HG03575 (cell line): ENCODE data around the gene NCOR1.
"Not testable (repeated sequence)": the region's sequence is repeated elsewhere in the genome, so short reads cannot be mapped to it uniquely, and the experiment has no call there.

ENCODE experiments used
- ATAC-seq: cut with Tn5 transposase; IDR thresholded peaks from one replicate; pipeline ENCODE4 v1.9.1; 2021; ENCODE audit not compliant: unreplicated experiment, insufficient number of reproducible peaks, low FRiP score; ENCODE audit errors: extremely low read depth

NCOR1 gene

GRCh38 chr17:16215273-16215964 is at the start of gene NCOR1:
NCOR1 (minus strand) TSS chr17:16215534; CDS start chr17:16194569, 20,965 bp downstream.
- ATAC-seq: no peak

- ATAC-seq: no peak
Measured at GRCh38 chr17:16262201-16262600, 46.9 kb upstream of the NCOR1 start.

- ATAC-seq: no peak
Measured at GRCh38 chr17:16261049-16261448, 45.7 kb upstream of the NCOR1 start.

GRCh38 chr17:16259926-16260325 is 44.6 kb upstream of the NCOR1 start:
- no peak for ATAC-seq

GRCh38 chr17:16258901-16259300 is 43.6 kb upstream of the NCOR1 start:
- ATAC-seq: no peak

- no peak for ATAC-seq
Measured at GRCh38 chr17:16255481-16255921, 40.2 kb upstream of the NCOR1 start.

- ATAC-seq: no peak
Measured at GRCh38 chr17:16254773-16255400, 39.6 kb upstream of the NCOR1 start.

- ATAC-seq: no peak
Measured at GRCh38 chr17:16251556-16251955, 36.2 kb upstream of the NCOR1 start.

GRCh38 chr17:16251043-16251442 is 35.7 kb upstream of the NCOR1 start:
- no peak for ATAC-seq

- ATAC-seq: no peak
Measured at GRCh38 chr17:16250635-16251034, 35.3 kb upstream of the NCOR1 start.

GRCh38 chr17:16247586-16247984 is 32.3 kb upstream of the NCOR1 start:
- ATAC-seq: no peak

- no peak for ATAC-seq
Measured at GRCh38 chr17:16243801-16244567, 28.6 kb upstream of the NCOR1 start.

GRCh38 chr17:16243385-16243784 is 28.1 kb upstream of the NCOR1 start:
- ATAC-seq: no peak

GRCh38 chr17:16241906-16242399 is 26.6 kb upstream of the NCOR1 start:
- no peak for ATAC-seq

- no peak for ATAC-seq
Measured at GRCh38 chr17:16239931-16240330, 24.6 kb upstream of the NCOR1 start.

GRCh38 chr17:16232391-16232790 is 17.1 kb upstream of the NCOR1 start:
- ATAC-seq: no peak

GRCh38 chr17:16229912-16230561 is 14.7 kb upstream of the NCOR1 start:
- not testable (repeated sequence) for ATAC-seq

GRCh38 chr17:16222406-16222805 is 7.1 kb upstream of the NCOR1 start:
- ATAC-seq: no peak

- ATAC-seq: no peak
Measured at GRCh38 chr17:16217002-16217635, 1.8 kb upstream of the NCOR1 start, which contains the start of gene PIGL. PIGL (plus strand) TSS chr17:16217210; CDS start chr17:16217227, 17 bp downstream.
